Measurements from ENCODE around the gene PATJ.
"Not testable (repeated sequence)": the region's sequence is repeated elsewhere in the genome, so short reads cannot be mapped to it uniquely, and the experiment has no call there.

Gene PATJ

GRCh38 chr1:61819421-61819820 lies 77.1 kb downstream of the PATJ start:
- DNase-seq = no peak

GRCh38 chr1:61825393-61825792 lies 83.1 kb downstream of the PATJ start:
- no peak for DNase-seq

- no peak for DNase-seq
Measured at GRCh38 chr1:61828805-61829204, 86.5 kb downstream of the PATJ start.

- DNase-seq = no peak
Measured at GRCh38 chr1:61836649-61837048, 94.4 kb downstream of the PATJ start.

GRCh38 chr1:61837607-61838006 lies 95.3 kb downstream of the PATJ start:
- DNase-seq = not testable (repeated sequence)

- DNase-seq = no peak
Measured at GRCh38 chr1:61839679-61840078, 97.4 kb downstream of the PATJ start.

GRCh38 chr1:61842036-61842435 lies 99.8 kb downstream of the PATJ start:
- no peak for DNase-seq

- peak; percentile 15 for DNase-seq
Measured at GRCh38 chr1:61842863-61843514, 100.7 kb downstream of the PATJ start.

- no peak for DNase-seq
Measured at GRCh38 chr1:61844006-61844405, 101.7 kb downstream of the PATJ start.

GRCh38 chr1:61844664-61845063 lies 102.4 kb downstream of the PATJ start:
- not testable (repeated sequence) for DNase-seq

- DNase-seq = no peak
Measured at GRCh38 chr1:61851235-61851634, 109.0 kb downstream of the PATJ start.

- peak; percentile 58 for DNase-seq
Measured at GRCh38 chr1:61851849-61852669, 109.8 kb downstream of the PATJ start.

- no peak for DNase-seq
Measured at GRCh38 chr1:61852670-61853015, 110.4 kb downstream of the PATJ start.

- peak; percentile 16 for DNase-seq
Measured at GRCh38 chr1:61853583-61853982, 111.3 kb downstream of the PATJ start.

GRCh38 chr1:61864489-61864888 lies 122.2 kb downstream of the PATJ start:
- no peak for DNase-seq

GRCh38 chr1:61865646-61866220 lies 123.5 kb downstream of the PATJ start:
- peak; percentile 7 for DNase-seq

- no peak for DNase-seq
Measured at GRCh38 chr1:61869691-61870109, 127.4 kb downstream of the PATJ start.

- no peak for DNase-seq
Measured at GRCh38 chr1:61872206-61872605, 129.9 kb downstream of the PATJ start.

GRCh38 chr1:61873581-61873980 lies 131.3 kb downstream of the PATJ start:
- no peak for DNase-seq

- no peak for DNase-seq
Measured at GRCh38 chr1:61873994-61874393, 131.7 kb downstream of the PATJ start.

- no peak for DNase-seq
Measured at GRCh38 chr1:61875198-61875597, 132.9 kb downstream of the PATJ start.

GRCh38 chr1:61879887-61880474 lies 137.7 kb downstream of the PATJ start:
- not testable (repeated sequence) for DNase-seq

GRCh38 chr1:61887076-61887867 lies 145.0 kb downstream of the PATJ start:
- DNase-seq = peak; percentile 69
